CD4-positive, alpha-beta T cell treated with Interleukin-6 at 100 ng/mL for 8 hours (primary cell): ENCODE measurements around the gene RAB35.
"Not testable (repeated sequence)": the region's sequence is repeated elsewhere in the genome, so short reads cannot be mapped to it uniquely, and the experiment has no call there.

Source experiments
- DNase-seq: peaks from one replicate; pipeline ENCODE4 v3.0.0-alpha.2; 2020; ENCODE audit warnings: mixed read lengths, low spot score

RAB35 gene

DNA sequence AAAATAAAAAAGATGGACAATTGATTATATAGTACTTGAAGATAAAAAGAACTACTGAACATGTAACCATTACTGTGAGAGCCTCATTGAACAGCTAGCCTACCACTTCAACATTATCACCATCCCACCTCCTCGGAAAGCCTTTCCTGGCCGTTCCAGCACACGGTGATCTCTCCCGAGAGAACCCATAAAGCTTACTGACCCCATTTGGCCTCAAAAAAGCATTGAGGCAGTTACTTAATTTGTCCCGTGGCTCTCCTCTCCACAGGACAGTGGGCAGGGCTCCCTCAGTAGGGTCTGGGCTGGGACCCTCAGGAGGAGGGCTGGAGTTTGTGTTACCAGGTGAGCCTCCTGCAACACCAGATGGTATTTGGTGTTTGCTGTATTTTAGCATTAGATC, 55.8 kb downstream of the RAB35 start:
- no peak for DNase-seq

DNA sequence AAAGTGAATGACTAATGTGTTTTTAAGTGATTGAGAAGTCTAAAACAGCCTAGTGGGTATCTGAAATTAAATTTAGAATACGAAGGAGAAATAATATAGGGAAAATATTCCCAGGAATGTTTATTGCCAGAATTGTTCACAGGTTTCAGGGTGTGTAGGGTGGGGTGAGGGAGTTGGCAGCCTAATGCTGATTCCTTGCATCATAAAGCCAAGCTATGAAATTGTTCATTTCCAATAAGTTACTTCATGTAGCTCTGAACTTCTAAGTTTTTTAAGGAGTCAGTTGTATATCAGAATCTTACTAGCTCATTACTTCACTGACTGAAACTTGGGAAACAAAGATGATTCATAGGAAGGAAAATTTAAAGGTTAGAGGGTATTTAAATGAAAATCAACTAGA, 56.4 kb downstream of the RAB35 start:
- no peak for DNase-seq

GRCh38 chr12:120056739-120057138, 59.8 kb downstream of the RAB35 start:
- no peak for DNase-seq

DNA sequence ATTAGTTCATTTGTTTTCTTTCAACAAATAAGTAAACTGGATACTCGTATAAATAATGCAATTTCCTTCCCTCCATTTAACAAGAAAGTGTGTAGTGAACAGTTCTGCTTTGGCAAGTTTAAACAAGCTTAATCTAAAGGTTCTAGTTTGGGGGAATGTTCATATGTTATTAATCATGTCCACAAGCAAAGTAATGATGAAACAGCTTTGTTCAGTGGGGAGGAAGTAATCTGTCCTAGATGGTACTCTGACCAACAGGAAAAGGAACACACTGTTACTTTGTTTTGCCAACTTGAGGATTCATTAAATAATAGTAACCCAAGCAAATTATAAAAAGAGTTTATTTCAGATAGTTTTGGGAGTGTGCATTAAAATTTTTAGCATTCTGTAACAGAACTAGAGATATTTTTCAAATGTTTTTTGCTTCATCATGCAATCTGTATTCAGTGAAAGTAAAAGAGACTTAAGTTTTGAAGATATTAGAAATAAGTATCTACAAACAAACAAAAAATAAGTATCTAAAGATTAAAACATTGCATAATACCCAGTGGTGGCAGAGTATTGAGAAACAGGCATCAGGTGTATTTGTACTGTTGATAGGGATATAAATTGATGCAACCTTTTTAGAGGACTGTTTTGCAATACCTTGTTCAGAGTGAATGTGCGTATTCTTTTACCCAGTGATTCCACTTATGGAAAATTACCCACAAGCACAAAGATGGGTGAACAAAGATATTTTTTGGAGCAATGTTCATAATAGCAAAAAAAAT, 61.1 kb downstream of the RAB35 start:
- DNase-seq, result no peak

GRCh38 chr12:120054293-120054692, 62.3 kb downstream of the RAB35 start:
- no peak for DNase-seq

DNA sequence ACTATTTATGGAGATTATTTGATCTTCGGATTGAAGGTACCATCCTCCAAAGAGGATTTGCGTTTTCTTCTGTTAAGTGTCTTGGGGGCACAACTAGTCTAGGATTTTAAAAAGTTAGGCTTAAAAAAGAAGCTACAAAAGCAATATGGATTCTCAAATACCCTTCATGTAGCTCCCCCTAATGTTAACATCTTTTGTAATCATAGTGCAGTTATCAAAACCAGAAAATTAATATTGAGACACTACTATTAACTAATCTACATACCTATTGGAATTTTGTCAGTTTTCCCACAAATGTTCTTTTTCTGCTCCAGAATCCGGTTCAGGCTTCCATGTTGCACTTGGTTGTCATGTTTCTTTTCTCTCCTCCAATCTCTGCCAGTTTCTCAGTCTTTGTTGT, 65.0 kb downstream of the RAB35 start:
- no peak for DNase-seq

GRCh38 chr12:120049426-120049825, 67.1 kb downstream of the RAB35 start:
- DNase-seq, result no peak

- DNase-seq, result no peak
Measured at GRCh38 chr12:120048263-120048662, 68.3 kb downstream of the RAB35 start.

- DNase-seq, result no peak
Measured at GRCh38 chr12:120047072-120047471, 69.5 kb downstream of the RAB35 start.

- not testable (repeated sequence) for DNase-seq
Measured at GRCh38 chr12:120045367-120045766, 71.2 kb downstream of the RAB35 start.
